GM23338 (cell line): ENCODE measurements around the gene WDR91. TPM values are rescaled to one million over a fixed set of nuclear protein-coding genes. Genes with fewer than 3 reads are reported as not detected.

Experiments
- ATAC-seq: fragments of 200-7000 bp; cut with Tn5 transposase; 3 replicates; pipeline ENCODE4 v1.9.1; 2020
- DNase-seq: peaks from one replicate; pipeline ENCODE4 v3.0.0-alpha.2; 2015; ENCODE audit warnings: low spot score
- H2AFZ ChIP-seq: fragments of 200-600 bp; sonication (generic); 2 replicates; pipeline ENCODE4 v1.8.0; 2016; ENCODE audit warnings: antibody characterized with exemption, mild to moderate bottlenecking, moderate library complexity
- H3F3A ChIP-seq: fragments of 200-600 bp; sonication (generic); replicated peaks from 2 replicates; pipeline ENCODE4 v1.8.0; 2017; ENCODE audit warnings: antibody characterized with exemption, mixed run types, low read depth
- H3K27ac ChIP-seq: fragments of 200-600 bp; sonication (generic); 2 replicates; pipeline ENCODE4 v1.6.1; 2016; ENCODE audit warnings: low read depth
- H3K27me3 ChIP-seq: fragments of 200-600 bp; sonication (generic); 2 replicates; pipeline ENCODE4 v1.8.0; 2016; ENCODE audit warnings: mild to moderate bottlenecking, mixed run types, moderate library complexity; ENCODE audit not compliant: insufficient read depth
- H3K36me3 ChIP-seq: fragments of 200-600 bp; sonication (generic); 2 replicates; pipeline ENCODE4 v1.8.0; 2016; ENCODE audit warnings: mild to moderate bottlenecking; ENCODE audit not compliant: insufficient read depth
- H3K4me1 ChIP-seq: fragments of 200-600 bp; sonication (generic); 2 replicates; pipeline ENCODE4 v1.8.0; 2016; ENCODE audit warnings: mild to moderate bottlenecking, moderate library complexity; ENCODE audit not compliant: insufficient read depth
- H3K4me2 ChIP-seq: fragments of 200-600 bp; sonication (generic); 2 replicates; pipeline ENCODE4 v1.7.1; 2017; ENCODE audit warnings: mixed run types
- H3K4me3 ChIP-seq: fragments of 200-600 bp; sonication (generic); 2 replicates; pipeline ENCODE4 v1.6.1; 2016; ENCODE audit warnings: mixed run types
- H3K79me2 ChIP-seq: fragments of 200-600 bp; sonication (generic); replicated peaks from 2 replicates; pipeline ENCODE4 v1.8.0; 2017; ENCODE audit warnings: mild to moderate bottlenecking; ENCODE audit not compliant: insufficient read depth
- H3K9me2 ChIP-seq: fragments of 200-600 bp; sonication (generic); 2 replicates; pipeline ENCODE4 v1.8.0; 2017; ENCODE audit not compliant: insufficient read depth
- H4K20me1 ChIP-seq: fragments of 200-600 bp; sonication (generic); replicated peaks from 2 replicates; pipeline ENCODE4 v1.8.0; 2017; ENCODE audit warnings: mild to moderate bottlenecking; ENCODE audit not compliant: insufficient read depth
- H3K27ac Mint-ChIP-seq: 2 replicates; pipeline ENCODE4 v1.8.0; 2020; ENCODE audit warnings: inconsistent platforms, mild to moderate bottlenecking, moderate library complexity, mixed read lengths
- H3K27me3 Mint-ChIP-seq: 3 replicates; pipeline ENCODE4 v1.8.0; 2022; ENCODE audit warnings: low read depth, mild to moderate bottlenecking, moderate library complexity, mixed read lengths, inconsistent platforms; ENCODE audit not compliant: insufficient read depth, poor library complexity
- H3K36me3 Mint-ChIP-seq: 3 replicates; pipeline ENCODE4 v1.8.0; 2021; ENCODE audit warnings: low read depth, mild to moderate bottlenecking, inconsistent platforms, moderate library complexity, mixed read lengths
- H3K4me1 Mint-ChIP-seq: 3 replicates; pipeline ENCODE4 v1.8.0; 2020; ENCODE audit warnings: mild to moderate bottlenecking, inconsistent platforms, mixed read lengths
- H3K4me3 Mint-ChIP-seq: 3 replicates; pipeline ENCODE4 v1.8.0; 2021; ENCODE audit warnings: moderate library complexity, mild to moderate bottlenecking, inconsistent platforms, mixed read lengths
- H3K9me3 Mint-ChIP-seq: 3 replicates; pipeline ENCODE4 v1.8.0; 2020; ENCODE audit warnings: moderate library complexity, mild to moderate bottlenecking, inconsistent platforms, mixed read lengths
- CREB1 ChIP-seq: fragments of 250-450 bp; sonication (Bioruptor Pico); IDR thresholded peaks from 2 replicates; pipeline ENCODE4 v1.5.0; 2020; ENCODE audit warnings: low read depth, mild to moderate bottlenecking, moderate library complexity
- ZNF114 ChIP-seq: fragments of 250-450 bp; sonication (Bioruptor Pico); IDR thresholded peaks from 2 replicates; pipeline ENCODE4 v1.5.0; 2020; ENCODE audit warnings: mild to moderate bottlenecking, moderate library complexity
- ZNF331 ChIP-seq: fragments of 250-450 bp; sonication (Bioruptor Pico); IDR thresholded peaks from 2 replicates; pipeline ENCODE4 v1.5.0; 2020; ENCODE audit warnings: low read depth, mild to moderate bottlenecking, moderate library complexity
- polyA plus RNA-seq: library from polyadenylated mRNA; unstranded; fragments of >200 nt; fragmentation: Nextera tagmentation; extraction: Ambion mirVana; gene quantifications from 2 replicates; pipeline ENCODE4 v1.2.1, GENCODE V29; 2016
- total RNA-seq: library from RNA; depleted of rRNA; stranded (reverse); fragments of >200 nt; shearing (Covaris generic); gene quantifications from 2 replicates; pipeline ENCODE4 v1.2.3, GENCODE V29; 2014
- TF ChIP-seq, protein P1 (sequence below): IDR thresholded peaks from 2 replicates; pipeline ENCODE4 v1.6.1; 2016; ENCODE audit warnings: antibody characterized with exemption
- TF ChIP-seq, protein P2 (sequence below): fragments of 250-450 bp; sonication (Bioruptor Pico); IDR thresholded peaks from 2 replicates; pipeline ENCODE4 v1.5.0; 2020; ENCODE audit warnings: mild to moderate bottlenecking, moderate library complexity

Gene WDR91
- total and polyA plus RNA-seq, 2 experiments from 2014 or later, result 5.8 to 32.6 TPM

DNA sequence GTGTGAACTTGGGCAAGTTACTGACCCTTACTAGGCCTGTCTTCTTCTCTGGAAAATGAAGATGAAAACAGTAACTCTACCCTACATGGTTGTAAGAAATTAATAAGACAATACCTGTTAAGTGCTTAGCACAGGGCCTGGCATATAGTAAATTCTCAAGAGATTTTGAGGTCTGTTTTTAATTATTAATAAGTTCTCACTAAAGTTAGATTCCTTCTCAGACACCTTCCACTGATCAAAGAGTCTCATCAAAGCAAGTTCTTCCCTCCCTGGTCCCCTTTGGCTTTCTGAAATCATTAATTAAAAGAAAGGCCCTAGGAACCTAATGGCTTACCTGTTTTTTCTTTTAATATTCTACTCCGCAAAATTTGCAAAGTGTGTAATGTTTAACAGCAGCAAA lies 58.9 kb downstream of the WDR91 start:
- peaks cover 5% of the 10 kb centered on the region; the same call in 1 of the 2 replicates for H3K36me3 ChIP-seq
- H3K4me2 ChIP-seq, result no peak overlapping the region
- no peak for DNase-seq
- peaks cover 5% of the 10 kb centered on the region; the same call in 1 of the 2 replicates for H3K9me2 ChIP-seq
- no peak overlapping the region for H3K4me3 Mint-ChIP-seq
- no peaks in the 10 kb centered on the region for H3K27me3 ChIP-seq
- ATAC-seq, result no peak
- H3K27ac ChIP-seq, result no peak overlapping the region
- H3K9me3 Mint-ChIP-seq, result peaks cover 40% of the 10 kb centered on the region
- H4K20me1 ChIP-seq, result no peaks in the 10 kb centered on the region
- H3F3A ChIP-seq, result no peaks in the 10 kb centered on the region
- H3K4me3 ChIP-seq, result no peak overlapping the region
- H3K27ac Mint-ChIP-seq, result no peak overlapping the region
- TF ChIP-seq CREB1 (CRISPR knock-in tag), result no peak
- TF ChIP-seq ZNF114 (CRISPR knock-in tag), result no peak
- TF ChIP-seq, protein P1, sequence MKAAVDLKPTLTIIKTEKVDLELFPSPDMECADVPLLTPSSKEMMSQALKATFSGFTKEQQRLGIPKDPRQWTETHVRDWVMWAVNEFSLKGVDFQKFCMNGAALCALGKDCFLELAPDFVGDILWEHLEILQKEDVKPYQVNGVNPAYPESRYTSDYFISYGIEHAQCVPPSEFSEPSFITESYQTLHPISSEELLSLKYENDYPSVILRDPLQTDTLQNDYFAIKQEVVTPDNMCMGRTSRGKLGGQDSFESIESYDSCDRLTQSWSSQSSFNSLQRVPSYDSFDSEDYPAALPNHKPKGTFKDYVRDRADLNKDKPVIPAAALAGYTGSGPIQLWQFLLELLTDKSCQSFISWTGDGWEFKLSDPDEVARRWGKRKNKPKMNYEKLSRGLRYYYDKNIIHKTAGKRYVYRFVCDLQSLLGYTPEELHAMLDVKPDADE, result no peak
- no peak for TF ChIP-seq ZNF331 (CRISPR knock-in tag)
- H3K79me2 ChIP-seq, result no peaks in the 10 kb centered on the region
- H3K4me1 ChIP-seq, result no peaks in the 10 kb centered on the region; the same call in 1 of the 2 replicates
- H3K4me1 Mint-ChIP-seq, result peaks cover 7% of the 10 kb centered on the region; the same call in 2 of the 3 replicates
- no peak overlapping the region for H2AFZ ChIP-seq
- peaks cover 27% of the 10 kb centered on the region for H3K36me3 Mint-ChIP-seq
- H3K27me3 Mint-ChIP-seq, result no peaks in the 10 kb centered on the region

DNA sequence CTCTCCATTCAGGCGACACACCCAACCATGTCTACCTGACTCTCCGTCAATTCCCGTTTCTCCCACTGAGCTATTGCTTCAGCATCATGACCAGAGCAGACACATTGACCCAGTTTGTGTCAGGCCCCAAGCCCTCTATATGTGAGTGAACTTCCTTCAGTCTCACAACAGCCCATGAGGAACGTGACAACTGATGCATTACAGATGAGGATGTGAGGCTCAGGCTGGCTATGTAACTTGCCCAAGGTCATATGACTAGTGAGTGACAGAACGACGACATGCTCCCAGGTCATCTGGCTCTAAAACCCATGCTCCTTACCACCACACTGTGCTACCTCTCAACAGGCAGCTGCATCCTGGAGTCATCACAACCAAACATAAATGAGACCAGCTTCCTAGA lies 59.8 kb downstream of the WDR91 start:
- H3K9me3 Mint-ChIP-seq, result peaks cover 31% of the 10 kb centered on the region

More for the DNA sequence above, 59.8 kb downstream of the WDR91 start:
- H3K36me3 Mint-ChIP-seq, result peaks cover 18% of the 10 kb centered on the region
- Histone ChIP-seq H3K36me3 (peaks cover 1% of the 10 kb centered on the region; the same call in 1 of the 2 replicates), H2AFZ (no peak overlapping the region), H4K20me1 (no peaks in the 10 kb centered on the region), H3K79me2 (no peaks in the 10 kb centered on the region), H3K9me2 (peaks cover 5% of the 10 kb centered on the region; the same call in 1 of the 2 replicates), H3K4me3 (no peak overlapping the region), H3F3A (no peaks in the 10 kb centered on the region), H3K27me3 (no peaks in the 10 kb centered on the region), H3K4me2 (no peak overlapping the region), H3K4me1 (no peaks in the 10 kb centered on the region; the same call in 1 of the 2 replicates), H3K27ac (no peak overlapping the region)
- TF ChIP-seq, protein P2, sequence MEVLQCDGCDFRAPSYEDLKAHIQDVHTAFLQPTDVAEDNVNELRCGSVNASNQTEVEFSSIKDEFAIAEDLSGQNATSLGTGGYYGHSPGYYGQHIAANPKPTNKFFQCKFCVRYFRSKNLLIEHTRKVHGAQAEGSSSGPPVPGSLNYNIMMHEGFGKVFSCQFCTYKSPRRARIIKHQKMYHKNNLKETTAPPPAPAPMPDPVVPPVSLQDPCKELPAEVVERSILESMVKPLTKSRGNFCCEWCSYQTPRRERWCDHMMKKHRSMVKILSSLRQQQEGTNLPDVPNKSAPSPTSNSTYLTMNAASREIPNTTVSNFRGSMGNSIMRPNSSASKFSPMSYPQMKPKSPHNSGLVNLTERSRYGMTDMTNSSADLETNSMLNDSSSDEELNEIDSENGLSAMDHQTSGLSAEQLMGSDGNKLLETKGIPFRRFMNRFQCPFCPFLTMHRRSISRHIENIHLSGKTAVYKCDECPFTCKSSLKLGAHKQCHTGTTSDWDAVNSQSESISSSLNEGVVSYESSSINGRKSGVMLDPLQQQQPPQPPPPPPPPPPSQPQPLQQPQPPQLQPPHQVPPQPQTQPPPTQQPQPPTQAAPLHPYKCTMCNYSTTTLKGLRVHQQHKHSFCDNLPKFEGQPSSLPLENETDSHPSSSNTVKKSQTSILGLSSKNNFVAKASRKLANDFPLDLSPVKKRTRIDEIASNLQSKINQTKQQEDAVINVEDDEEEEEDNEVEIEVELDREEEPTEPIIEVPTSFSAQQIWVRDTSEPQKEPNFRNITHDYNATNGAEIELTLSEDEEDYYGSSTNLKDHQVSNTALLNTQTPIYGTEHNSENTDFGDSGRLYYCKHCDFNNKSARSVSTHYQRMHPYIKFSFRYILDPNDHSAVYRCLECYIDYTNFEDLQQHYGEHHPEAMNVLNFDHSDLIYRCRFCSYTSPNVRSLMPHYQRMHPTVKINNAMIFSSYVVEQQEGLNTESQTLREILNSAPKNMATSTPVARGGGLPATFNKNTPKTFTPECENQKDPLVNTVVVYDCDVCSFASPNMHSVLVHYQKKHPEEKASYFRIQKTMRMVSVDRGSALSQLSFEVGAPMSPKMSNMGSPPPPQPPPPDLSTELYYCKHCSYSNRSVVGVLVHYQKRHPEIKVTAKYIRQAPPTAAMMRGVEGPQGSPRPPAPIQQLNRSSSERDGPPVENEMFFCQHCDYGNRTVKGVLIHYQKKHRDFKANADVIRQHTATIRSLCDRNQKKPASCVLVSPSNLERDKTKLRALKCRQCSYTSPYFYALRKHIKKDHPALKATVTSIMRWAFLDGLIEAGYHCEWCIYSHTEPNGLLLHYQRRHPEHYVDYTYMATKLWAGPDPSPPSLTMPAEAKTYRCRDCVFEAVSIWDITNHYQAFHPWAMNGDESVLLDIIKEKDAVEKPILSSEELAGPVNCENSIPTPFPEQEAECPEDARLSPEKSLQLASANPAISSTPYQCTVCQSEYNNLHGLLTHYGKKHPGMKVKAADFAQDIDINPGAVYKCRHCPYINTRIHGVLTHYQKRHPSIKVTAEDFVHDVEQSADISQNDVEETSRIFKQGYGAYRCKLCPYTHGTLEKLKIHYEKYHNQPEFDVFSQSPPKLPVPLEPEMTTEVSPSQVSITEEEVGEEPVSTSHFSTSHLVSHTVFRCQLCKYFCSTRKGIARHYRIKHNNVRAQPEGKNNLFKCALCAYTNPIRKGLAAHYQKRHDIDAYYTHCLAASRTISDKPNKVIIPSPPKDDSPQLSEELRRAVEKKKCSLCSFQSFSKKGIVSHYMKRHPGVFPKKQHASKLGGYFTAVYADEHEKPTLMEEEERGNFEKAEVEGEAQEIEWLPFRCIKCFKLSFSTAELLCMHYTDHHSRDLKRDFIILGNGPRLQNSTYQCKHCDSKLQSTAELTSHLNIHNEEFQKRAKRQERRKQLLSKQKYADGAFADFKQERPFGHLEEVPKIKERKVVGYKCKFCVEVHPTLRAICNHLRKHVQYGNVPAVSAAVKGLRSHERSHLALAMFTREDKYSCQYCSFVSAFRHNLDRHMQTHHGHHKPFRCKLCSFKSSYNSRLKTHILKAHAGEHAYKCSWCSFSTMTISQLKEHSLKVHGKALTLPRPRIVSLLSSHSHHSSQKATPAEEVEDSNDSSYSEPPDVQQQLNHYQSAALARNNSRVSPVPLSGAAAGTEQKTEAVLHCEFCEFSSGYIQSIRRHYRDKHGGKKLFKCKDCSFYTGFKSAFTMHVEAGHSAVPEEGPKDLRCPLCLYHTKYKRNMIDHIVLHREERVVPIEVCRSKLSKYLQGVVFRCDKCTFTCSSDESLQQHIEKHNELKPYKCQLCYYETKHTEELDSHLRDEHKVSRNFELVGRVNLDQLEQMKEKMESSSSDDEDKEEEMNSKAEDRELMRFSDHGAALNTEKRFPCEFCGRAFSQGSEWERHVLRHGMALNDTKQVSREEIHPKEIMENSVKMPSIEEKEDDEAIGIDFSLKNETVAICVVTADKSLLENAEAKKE (CRISPR knock-in tag), result no peak
- no peak overlapping the region for H3K4me3 Mint-ChIP-seq
- H3K4me1 Mint-ChIP-seq, result peaks cover 8% of the 10 kb centered on the region; the same call in 2 of the 3 replicates
- H3K27me3 Mint-ChIP-seq, result no peaks in the 10 kb centered on the region
- H3K27ac Mint-ChIP-seq, result no peak overlapping the region
- ATAC-seq (no peak), DNase-seq (no peak)
